Tibial artery (tissue), 4 donors: Measurements from ENCODE around the gene SMIM29.
A peak's percentile ranks its signal among the peaks of the same experiment; 100 is the strongest.

Source experiments
- DNase-seq, 2 donors: peaks; one replicate each; pipeline ENCODE4 v3.0.0-alpha.2; 2019
- H3K27ac ChIP-seq, 2 donors: fragments of 200-600 bp; sonication (generic) in 1 of 2; 1 replicate in 1 of 2; 2 replicates in 1 of 2; pipeline ENCODE4 v1.5.1; 2018 to 2019; ENCODE audit warnings: mild to moderate bottlenecking in 1 of 2
- H3K27me3 ChIP-seq, 2 donors: fragments of 200-600 bp; sonication (generic) in 1 of 2; one replicate each; pipeline versions ENCODE4 v1.5.1 to v1.6.0; 2016 to 2019
- H3K36me3 ChIP-seq, 3 donors: fragments of 200-600 bp; sonication (generic) in 2 of 3; one replicate each; pipeline ENCODE4 v1.5.1; 2016 to 2019; ENCODE audit warnings: mild to moderate bottlenecking in 2 of 3
- H3K4me1 ChIP-seq, 4 donors: fragments of 200-600 bp; sonication (generic) in 2 of 4; 1 replicate in 3 of 4; 2 replicates in 1 of 4; pipeline ENCODE4 v1.5.1; 2016 to 2019
- H3K4me3 ChIP-seq, 2 donors: fragments of 200-600 bp; sonication (generic) in 1 of 2; 1 replicate in 1 of 2; 2 replicates in 1 of 2; pipeline ENCODE4 v1.5.1; 2018 to 2019; ENCODE audit warnings: mild to moderate bottlenecking in 2 of 2
- H3K9me3 ChIP-seq, 3 donors: fragments of 200-600 bp; sonication (generic) in 1 of 3; one replicate each; pipeline ENCODE4 v1.5.1; 2016 to 2019
- intact Hi-C: fragments of 100-400 bp; cut with DNase I; formaldehyde crosslinking; loops from one replicate; pipeline ENCODE4 v1.15.0; 2023; ENCODE audit warnings: low total_unique reads
- TF ChIP-seq, protein P1 (sequence below), 2 experiments: fragments of 200-600 bp in 1 of 2; fragments of 450-650 bp in 1 of 2; IDR thresholded peaks; one replicate each; pipeline ENCODE4 v1.5.1; 2017 to 2019; ENCODE audit warnings: antibody characterized with exemption in 2 of 2, mild to moderate bottlenecking in 1 of 2, moderate library complexity in 1 of 2

Gene SMIM29

DNA sequence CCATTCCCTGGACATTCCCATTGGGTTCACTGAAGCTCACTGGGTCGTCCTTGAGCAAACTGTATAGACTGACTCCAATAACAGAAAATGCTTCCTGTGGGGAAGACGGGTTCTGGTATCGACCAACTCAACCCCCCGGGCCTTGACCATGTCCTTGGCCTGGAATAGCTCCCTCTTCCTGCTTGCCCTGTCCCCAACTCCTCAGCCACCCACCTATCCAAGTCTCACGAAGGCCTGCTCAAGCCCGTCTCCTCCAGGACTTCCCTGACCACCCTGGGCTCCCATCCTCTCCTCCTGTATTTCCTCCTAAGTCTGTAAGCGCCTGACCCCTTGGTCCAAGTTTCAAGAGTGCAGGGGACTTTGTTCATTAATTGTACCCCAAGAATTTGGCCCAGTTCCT, 14.9 kb downstream of the SMIM29 start:
- Histone ChIP-seq H3K4me1 (peaks cover 0 to 24% (median 17%) of the 10 kb centered on the region in 4 donors), H3K27ac (peak overlapping the region in 1 of 2 donors; percentile 81), H3K27me3 (no peaks in the 10 kb centered on the region), H3K9me3 (no peaks in the 10 kb centered on the region), H3K4me3 (no peak overlapping the region), H3K36me3 (no peaks in the 10 kb centered on the region)
- TF ChIP-seq, protein P1, sequence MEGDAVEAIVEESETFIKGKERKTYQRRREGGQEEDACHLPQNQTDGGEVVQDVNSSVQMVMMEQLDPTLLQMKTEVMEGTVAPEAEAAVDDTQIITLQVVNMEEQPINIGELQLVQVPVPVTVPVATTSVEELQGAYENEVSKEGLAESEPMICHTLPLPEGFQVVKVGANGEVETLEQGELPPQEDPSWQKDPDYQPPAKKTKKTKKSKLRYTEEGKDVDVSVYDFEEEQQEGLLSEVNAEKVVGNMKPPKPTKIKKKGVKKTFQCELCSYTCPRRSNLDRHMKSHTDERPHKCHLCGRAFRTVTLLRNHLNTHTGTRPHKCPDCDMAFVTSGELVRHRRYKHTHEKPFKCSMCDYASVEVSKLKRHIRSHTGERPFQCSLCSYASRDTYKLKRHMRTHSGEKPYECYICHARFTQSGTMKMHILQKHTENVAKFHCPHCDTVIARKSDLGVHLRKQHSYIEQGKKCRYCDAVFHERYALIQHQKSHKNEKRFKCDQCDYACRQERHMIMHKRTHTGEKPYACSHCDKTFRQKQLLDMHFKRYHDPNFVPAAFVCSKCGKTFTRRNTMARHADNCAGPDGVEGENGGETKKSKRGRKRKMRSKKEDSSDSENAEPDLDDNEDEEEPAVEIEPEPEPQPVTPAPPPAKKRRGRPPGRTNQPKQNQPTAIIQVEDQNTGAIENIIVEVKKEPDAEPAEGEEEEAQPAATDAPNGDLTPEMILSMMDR (IDR thresholded peaks at IDR 0.05), result no peak
- intact Hi-C loops, result no loop called here
- no peak for DNase-seq

DNA sequence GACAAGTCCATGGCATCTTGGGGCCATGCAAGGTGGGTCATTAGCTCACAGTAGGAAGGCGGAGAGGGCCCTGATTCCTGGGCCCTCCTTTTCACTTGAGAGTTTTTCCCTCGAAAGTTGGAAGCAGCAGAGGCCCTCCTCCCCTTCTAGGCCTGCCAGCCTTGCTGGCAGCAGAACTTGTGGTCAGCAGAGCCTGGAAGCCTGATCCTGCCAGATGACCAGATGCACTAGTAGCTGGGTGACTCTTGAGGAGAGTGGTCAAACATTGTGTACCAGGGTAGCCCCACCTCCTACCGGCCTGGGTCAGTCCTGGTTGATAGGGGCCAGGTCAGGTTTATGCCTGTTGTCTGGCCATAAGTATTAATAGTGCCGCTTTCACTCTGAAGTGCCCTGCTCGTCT, 15.9 kb downstream of the SMIM29 start:
- H3K27me3 ChIP-seq, result no peaks in the 10 kb centered on the region
- TF ChIP-seq, protein P1 (IDR thresholded peaks at IDR 0.05), result no peak
- intact Hi-C loops, result no loop called here
- H3K9me3 ChIP-seq, result no peaks in the 10 kb centered on the region
- no peak for DNase-seq
- H3K4me1 ChIP-seq, result peaks cover 0 to 18% (median 12%) of the 10 kb centered on the region in 4 donors
- H3K4me3 ChIP-seq, result no peak overlapping the region
- peak overlapping the region; percentile 11 to 81 for H3K27ac ChIP-seq
- H3K36me3 ChIP-seq, result no peaks in the 10 kb centered on the region

DNA sequence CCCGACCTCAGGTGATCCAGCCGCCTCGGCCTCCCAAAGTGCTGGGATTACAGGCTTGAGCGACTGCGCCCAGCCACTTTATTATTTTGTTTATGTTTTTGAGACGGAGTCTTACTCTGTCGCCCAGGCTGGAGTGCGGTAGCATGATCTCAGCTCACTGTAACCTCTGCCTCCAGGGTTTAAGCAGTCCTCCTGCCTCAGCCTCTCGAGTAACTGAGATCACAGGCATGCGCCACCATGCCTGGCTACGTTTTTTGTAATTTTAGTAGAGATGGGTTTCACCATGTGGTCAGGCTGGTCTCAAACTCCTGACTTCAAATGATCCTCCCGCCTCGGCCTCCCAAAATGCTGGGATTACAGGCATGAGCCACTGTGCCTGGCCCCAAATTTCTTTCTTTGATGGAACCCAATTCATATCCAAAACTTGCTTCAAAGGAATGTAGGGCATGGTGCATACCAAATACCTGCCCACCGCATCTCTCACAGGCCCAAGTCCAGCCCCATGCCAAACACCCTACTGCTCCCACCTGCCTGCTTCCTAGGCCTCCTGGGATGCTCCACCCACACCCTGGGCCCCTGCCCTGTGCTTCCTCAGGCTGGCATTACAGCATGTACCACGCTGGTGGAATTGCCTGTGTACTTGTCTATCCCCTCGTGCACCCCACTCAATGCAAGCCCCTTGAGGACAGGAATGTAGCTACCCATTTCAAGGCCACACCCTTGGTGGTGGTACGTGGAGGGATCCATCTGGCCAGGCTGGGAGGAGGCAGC, 17.1 kb downstream of the SMIM29 start:
- Histone ChIP-seq H3K36me3 (no peaks in the 10 kb centered on the region), H3K27me3 (no peaks in the 10 kb centered on the region), H3K27ac (no peak overlapping the region), H3K4me1 (peaks cover 0 to 15% (median 9%) of the 10 kb centered on the region in 4 donors), H3K9me3 (no peaks in the 10 kb centered on the region), H3K4me3 (no peak overlapping the region)
- TF ChIP-seq, protein P1 (IDR thresholded peaks at IDR 0.05), result no peak
- intact Hi-C loops, result no loop called here
- DNase-seq, result no peak

DNA sequence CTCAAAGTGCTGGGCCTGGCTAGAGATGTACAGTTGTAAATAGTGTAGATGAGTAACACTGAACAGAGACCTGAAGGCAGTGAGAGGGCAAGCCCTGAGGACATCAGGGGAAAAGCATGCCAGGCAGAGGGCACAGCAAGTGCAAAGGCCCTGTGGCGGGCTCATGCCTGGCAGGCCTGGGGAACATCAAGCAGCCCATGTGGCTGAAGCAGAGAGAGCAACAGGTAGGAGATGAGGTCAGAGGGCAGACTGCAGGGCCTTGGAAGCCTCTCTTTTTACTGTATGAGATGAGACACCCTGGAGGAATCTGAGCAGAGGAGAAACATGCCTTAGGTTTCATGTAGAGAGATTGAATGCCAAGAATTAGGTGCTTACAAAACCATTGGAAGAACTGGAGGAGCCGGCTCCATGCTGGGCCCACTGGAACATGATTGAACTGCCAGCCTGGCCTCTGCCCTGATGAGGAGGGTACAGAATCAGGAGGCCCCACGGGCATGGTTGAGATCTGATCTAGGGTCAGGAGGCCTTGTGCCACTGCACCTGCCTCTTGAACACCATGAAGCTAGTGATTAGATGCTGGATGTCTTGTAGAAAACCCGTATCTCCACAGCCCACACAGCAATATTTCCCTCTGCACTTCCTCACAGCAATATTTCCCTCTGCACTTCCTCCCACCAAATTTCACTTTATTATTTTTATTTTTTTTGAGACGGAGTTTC, 18.0 kb downstream of the SMIM29 start:
- DNase-seq, result no peak
- Histone ChIP-seq H3K36me3 (no peaks in the 10 kb centered on the region), H3K4me1 (peaks cover 0 to 6% (median 3%) of the 10 kb centered on the region in 4 donors), H3K4me3 (no peak overlapping the region), H3K27ac (no peak overlapping the region), H3K27me3 (no peaks in the 10 kb centered on the region), H3K9me3 (no peaks in the 10 kb centered on the region)
- intact Hi-C loops, result no loop called here
- TF ChIP-seq, protein P1 (IDR thresholded peaks at IDR 0.05), result no peak

DNA sequence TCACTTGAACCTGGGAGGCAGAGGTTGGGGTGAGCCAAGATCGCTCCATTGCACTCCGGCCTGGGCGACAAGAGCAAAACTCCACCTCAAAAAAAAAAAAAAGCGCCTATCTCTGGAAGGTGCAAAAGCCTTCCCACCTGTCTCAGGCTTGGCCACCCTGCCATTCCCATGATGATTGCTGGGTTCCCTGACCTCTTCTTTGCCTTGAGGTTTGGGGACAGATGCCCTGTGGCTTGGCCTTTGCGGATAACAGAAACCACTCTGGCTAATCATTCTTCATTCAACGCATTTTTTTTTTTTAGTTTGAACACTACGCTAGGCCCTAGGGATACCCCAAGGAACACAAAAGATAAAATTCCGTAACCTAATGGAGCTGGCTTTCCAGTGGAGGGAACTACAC, 18.9 kb downstream of the SMIM29 start:
- intact Hi-C loops, result loop anchor here (10.0 kb wide), 1 partner anchor 805 kb away; the partner anchor contains the start of gene SYNGAP1
- DNase-seq, result no peak
- Histone ChIP-seq H3K4me3 (no peak overlapping the region), H3K27me3 (no peaks in the 10 kb centered on the region), H3K36me3 (no peaks in the 10 kb centered on the region), H3K27ac (no peak overlapping the region), H3K9me3 (no peaks in the 10 kb centered on the region), H3K4me1 (no peaks in the 10 kb centered on the region)
- TF ChIP-seq, protein P1 (IDR thresholded peaks at IDR 0.05), result no peak
